H9 (cell line): ENCODE measurements around the gene CCDC150. TPM values are rescaled to one million over a fixed set of nuclear protein-coding genes. Genes with fewer than 3 reads are reported as not detected.

ENCODE experiments used
- DNase-seq: peaks from one replicate; pipeline ENCODE4 v3.0.0-alpha.2; 2017
- H2AFZ ChIP-seq: one replicate; pipeline ENCODE4 v1.6.1; 2013; ENCODE audit warnings: mild to moderate bottlenecking, low read length, control low read depth, moderate library complexity
- H2AK5ac ChIP-seq: 2 replicates; pipeline ENCODE4 v1.6.1; 2013; ENCODE audit warnings: low read length, control low read depth, mixed read lengths; ENCODE audit not compliant: insufficient read length
- H2BK120ac ChIP-seq: one replicate; pipeline ENCODE4 v1.6.1; 2013; ENCODE audit warnings: low read depth, mild to moderate bottlenecking, low read length, control low read depth, inconsistent platforms; ENCODE audit not compliant: poor library complexity, severe bottlenecking
- H2BK12ac ChIP-seq: 2 replicates; pipeline ENCODE4 v1.6.1; 2013; ENCODE audit warnings: low read length, control low read depth, mixed read lengths, low read depth; ENCODE audit not compliant: insufficient read length
- H2BK15ac ChIP-seq: 2 replicates; pipeline ENCODE4 v1.6.1; 2013; ENCODE audit warnings: low read depth, low read length, control low read depth
- H2BK20ac ChIP-seq: one replicate; pipeline ENCODE4 v1.6.1; 2013; ENCODE audit warnings: low read depth, mild to moderate bottlenecking, low read length, control low read depth, inconsistent platforms; ENCODE audit not compliant: poor library complexity, severe bottlenecking
- H2BK5ac ChIP-seq: 2 replicates; pipeline ENCODE4 v1.6.1; 2013; ENCODE audit warnings: low read length, control low read depth, mixed read lengths; ENCODE audit not compliant: insufficient read length
- H3K14ac ChIP-seq: 2 replicates; pipeline ENCODE4 v1.6.1; 2013; ENCODE audit warnings: low read length, control low read depth; ENCODE audit not compliant: insufficient read depth
- H3K18ac ChIP-seq: 2 replicates; pipeline ENCODE4 v1.6.1; 2013; ENCODE audit warnings: low read depth, mild to moderate bottlenecking, mixed read lengths, low read length, control low read depth; ENCODE audit not compliant: insufficient read length
- H3K23ac ChIP-seq: 2 replicates; pipeline ENCODE4 v1.6.1; 2013; ENCODE audit warnings: low read length, control low read depth, mixed read lengths, low read depth; ENCODE audit not compliant: insufficient read length
- H3K23me2 ChIP-seq: 2 replicates; pipeline ENCODE4 v1.6.1; 2013; ENCODE audit warnings: low read depth, mild to moderate bottlenecking, mixed read lengths, low read length, control low read depth; ENCODE audit not compliant: insufficient read length, poor library complexity, severe bottlenecking
- H3K27ac ChIP-seq: 2 replicates; pipeline ENCODE4 v1.5.1; 2013; ENCODE audit warnings: low read length, control low read depth, mixed read lengths, low read depth; ENCODE audit not compliant: insufficient read length
- H3K27me3 ChIP-seq: 2 replicates; pipeline ENCODE4 v1.6.1; 2013; ENCODE audit warnings: low read length, control low read depth, inconsistent platforms; ENCODE audit not compliant: insufficient read depth
- H3K4ac ChIP-seq: 2 replicates; pipeline ENCODE4 v1.6.1; 2013; ENCODE audit warnings: low read depth, mild to moderate bottlenecking, control low read depth, inconsistent platforms, low read length, moderate library complexity
- H3K4me1 ChIP-seq: 2 replicates; pipeline ENCODE4 v1.6.1; 2013; ENCODE audit warnings: low read length, control low read depth, inconsistent platforms; ENCODE audit not compliant: insufficient read depth
- H3K4me2 ChIP-seq: 2 replicates; pipeline ENCODE4 v1.6.1; 2013; ENCODE audit warnings: low read length, control low read depth, mixed read lengths; ENCODE audit not compliant: insufficient read length, insufficient read depth
- H3K56ac ChIP-seq: 2 replicates; pipeline ENCODE4 v1.6.1; 2013; ENCODE audit warnings: low read depth, mild to moderate bottlenecking, mixed read lengths, low read length, control low read depth; ENCODE audit not compliant: insufficient read length
- H3K79me1 ChIP-seq: 2 replicates; pipeline ENCODE4 v1.6.1; 2013; ENCODE audit warnings: low read depth, mild to moderate bottlenecking, moderate library complexity, low read length, control low read depth, inconsistent platforms; ENCODE audit not compliant: insufficient read depth, poor library complexity, severe bottlenecking
- H3K79me2 ChIP-seq: 2 replicates; pipeline ENCODE4 v1.6.1; 2013; ENCODE audit warnings: low read length, control low read depth, inconsistent platforms; ENCODE audit not compliant: insufficient read depth
- H3K9ac ChIP-seq: 2 replicates; pipeline ENCODE4 v1.6.1; 2013; ENCODE audit warnings: low read length, control low read depth, mixed read lengths; ENCODE audit not compliant: insufficient read length; ENCODE audit errors: extremely low read depth
- H3K9me3 ChIP-seq: one replicate; pipeline ENCODE4 v1.6.1; 2013; ENCODE audit warnings: low read depth, low read length, inconsistent platforms; ENCODE audit not compliant: control insufficient read depth
- H3T11ph ChIP-seq: one replicate; pipeline ENCODE4 v1.6.1; 2013; ENCODE audit warnings: mild to moderate bottlenecking, low read length, control low read depth, inconsistent platforms
- H4K20me1 ChIP-seq: one replicate; pipeline ENCODE4 v1.6.1; 2013; ENCODE audit not compliant: control insufficient read depth, insufficient read length, insufficient read depth
- H4K5ac ChIP-seq: 2 replicates; pipeline ENCODE4 v1.6.1; 2013; ENCODE audit warnings: low read depth, mild to moderate bottlenecking, mixed read lengths, low read length, control low read depth; ENCODE audit not compliant: insufficient read length
- H4K8ac ChIP-seq: replicated peaks from 2 replicates; pipeline ENCODE4 v1.6.1; 2013; ENCODE audit warnings: low read length, control low read depth, mixed read lengths, low read depth; ENCODE audit not compliant: insufficient read length
- H4K91ac ChIP-seq: 2 replicates; pipeline ENCODE4 v1.6.1; 2013; ENCODE audit warnings: low read depth, mild to moderate bottlenecking, moderate library complexity, mixed read lengths, low read length, control low read depth; ENCODE audit not compliant: insufficient read length
- H3K27ac Mint-ChIP-seq, 3 experiments: 2 replicates in 2 of 3; 3 replicates in 1 of 3; pipeline ENCODE4 v1.8.0; 2020 to 2021; ENCODE audit warnings: mixed read lengths in 3 of 3, mild to moderate bottlenecking in 1 of 3, moderate library complexity in 1 of 3
- H3K27me3 Mint-ChIP-seq: 2 replicates; pipeline ENCODE4 v1.8.0; 2021; ENCODE audit warnings: low read depth, mild to moderate bottlenecking, moderate library complexity, mixed read lengths
- H3K36me3 Mint-ChIP-seq, 3 experiments: 2 replicates in 2 of 3; 3 replicates in 1 of 3; pipeline ENCODE4 v1.8.0; 2020 to 2021; ENCODE audit warnings: low read depth in 3 of 3, mixed read lengths in 3 of 3; ENCODE audit not compliant: insufficient read depth in 1 of 3
- H3K4me1 Mint-ChIP-seq, 2 experiments: 2 replicates each; pipeline ENCODE4 v1.8.0; 2020; ENCODE audit warnings: mixed read lengths in 2 of 2
- H3K4me3 Mint-ChIP-seq, 2 experiments: 2 replicates in 1 of 2; 3 replicates in 1 of 2; pipeline ENCODE4 v1.8.0; 2020 to 2021; ENCODE audit warnings: mild to moderate bottlenecking in 2 of 2, mixed read lengths in 2 of 2, moderate library complexity in 1 of 2
- H3K9me3 Mint-ChIP-seq, 2 experiments: 2 replicates in 1 of 2; 3 replicates in 1 of 2; pipeline ENCODE4 v1.8.0; 2020; ENCODE audit warnings: mild to moderate bottlenecking in 2 of 2, mixed read lengths in 2 of 2, moderate library complexity in 1 of 2
- CTCF ChIP-seq: fragments of 200-600 bp; sonication (generic); conservative IDR thresholded peaks from 3 replicates; pipeline ENCODE4 v1.8.0; 2021; ENCODE audit warnings: antibody characterized with exemption, mild to moderate bottlenecking
- WGBS: extraction: QIAGEN DNeasy Blood & Tissue Kit; methylation state at CpG from one replicate; pipeline ENCODE4 v1.1.7; 2013; ENCODE audit warnings: missing lambda C conversion rate, low lambda C conversion rate, mixed read lengths; ENCODE audit not compliant: insufficient read length; ENCODE audit errors: extremely low coverage; 5-methylcytosine and 5-hydroxymethylcytosine counted together
- total RNA-seq: library from RNA; stranded (reverse); gene quantifications from 2 replicates; pipeline ENCODE4 v1.2.1, GENCODE V29; 2021

CCDC150 gene
- total RNA-seq, 1 experiment from 2014 or later, result 26.2 TPM

- Histone ChIP-seq H3K23me2 (no peaks in the 10 kb centered on the region), H4K8ac (no peak overlapping the region), H3T11ph (no peak overlapping the region), H3K79me1 (no peaks in the 10 kb centered on the region), H3K56ac (no peak overlapping the region), H3K79me2 (no peaks in the 10 kb centered on the region), H2BK12ac (no peak overlapping the region), H2BK20ac (no peak overlapping the region), H3K23ac (no peak overlapping the region), H2AFZ (no peak overlapping the region), H2BK120ac (no peak overlapping the region), H3K4ac (no peak overlapping the region), H3K4me2 (no peak overlapping the region), H2AK5ac (no peak overlapping the region), H3K14ac (no peak overlapping the region), H3K27me3 (no peaks in the 10 kb centered on the region), H4K20me1 (no peaks in the 10 kb centered on the region), H3K18ac (no peak overlapping the region), H4K91ac (no peak overlapping the region), H3K9me3 (no peaks in the 10 kb centered on the region), H2BK5ac (no peak overlapping the region), H2BK15ac (no peak overlapping the region), H4K5ac (no peak overlapping the region), H3K27ac (no peak overlapping the region), H3K4me1 (no peaks in the 10 kb centered on the region), H3K9ac (no peak overlapping the region)
- peaks cover 0 to 2% of the 10 kb centered on the region in 2 experiments; a peak in 1 of 4 replicates for H3K4me1 Mint-ChIP-seq
- no peaks in the 10 kb centered on the region for H3K36me3 Mint-ChIP-seq
- DNase-seq, result no peak
- no peaks in the 10 kb centered on the region for H3K9me3 Mint-ChIP-seq
- H3K4me3 Mint-ChIP-seq, result no peak overlapping the region
- no peaks in the 10 kb centered on the region; the same call in 1 of the 2 replicates for H3K27me3 Mint-ChIP-seq
- no peak for TF ChIP-seq CTCF
- WGBS, result no CpG with 5 or more reads among the region's 3 CpGs
- no peak overlapping the region for H3K27ac Mint-ChIP-seq
These were observed 28.7 kb upstream of the CCDC150 start for GRCh38 chr2:196610796-196611195.
